ENCODE measurements around the gene PICALM.

DNA sequence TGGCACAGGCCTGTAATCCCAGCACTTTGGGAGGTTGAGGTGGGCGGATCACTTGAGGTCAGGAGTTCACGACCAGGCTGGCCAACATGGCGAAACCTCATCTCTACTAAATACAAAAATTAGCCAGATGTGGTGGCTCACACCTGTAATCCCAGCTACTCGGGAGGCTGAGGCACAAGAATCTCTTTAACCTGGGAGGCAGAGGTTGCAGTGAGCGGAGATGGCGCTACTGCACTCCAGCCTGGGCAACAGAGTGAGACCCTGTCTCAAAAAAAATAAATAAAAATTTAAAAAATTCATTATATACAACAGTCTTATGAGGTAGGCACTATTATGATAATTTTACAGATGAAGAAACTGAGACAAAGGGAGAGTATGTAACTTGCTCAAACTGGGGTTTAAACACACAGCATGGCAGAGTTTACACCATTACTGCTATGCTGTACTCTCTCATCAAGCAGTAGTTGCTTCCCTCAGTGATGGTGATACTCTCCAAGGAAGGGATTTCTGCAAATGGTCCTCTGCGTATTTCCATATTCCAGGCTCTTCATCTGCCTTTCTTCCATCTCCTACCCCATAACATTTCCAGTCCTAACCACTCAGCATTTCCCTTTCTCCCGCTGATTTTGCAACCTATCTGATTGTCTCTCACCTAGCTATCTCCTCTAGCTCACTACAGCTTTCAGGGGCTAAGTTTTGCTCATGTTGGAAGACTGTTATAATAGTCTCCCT is 118.4 kb downstream of the PICALM start:
- TF ChIP-seq, protein P1, sequence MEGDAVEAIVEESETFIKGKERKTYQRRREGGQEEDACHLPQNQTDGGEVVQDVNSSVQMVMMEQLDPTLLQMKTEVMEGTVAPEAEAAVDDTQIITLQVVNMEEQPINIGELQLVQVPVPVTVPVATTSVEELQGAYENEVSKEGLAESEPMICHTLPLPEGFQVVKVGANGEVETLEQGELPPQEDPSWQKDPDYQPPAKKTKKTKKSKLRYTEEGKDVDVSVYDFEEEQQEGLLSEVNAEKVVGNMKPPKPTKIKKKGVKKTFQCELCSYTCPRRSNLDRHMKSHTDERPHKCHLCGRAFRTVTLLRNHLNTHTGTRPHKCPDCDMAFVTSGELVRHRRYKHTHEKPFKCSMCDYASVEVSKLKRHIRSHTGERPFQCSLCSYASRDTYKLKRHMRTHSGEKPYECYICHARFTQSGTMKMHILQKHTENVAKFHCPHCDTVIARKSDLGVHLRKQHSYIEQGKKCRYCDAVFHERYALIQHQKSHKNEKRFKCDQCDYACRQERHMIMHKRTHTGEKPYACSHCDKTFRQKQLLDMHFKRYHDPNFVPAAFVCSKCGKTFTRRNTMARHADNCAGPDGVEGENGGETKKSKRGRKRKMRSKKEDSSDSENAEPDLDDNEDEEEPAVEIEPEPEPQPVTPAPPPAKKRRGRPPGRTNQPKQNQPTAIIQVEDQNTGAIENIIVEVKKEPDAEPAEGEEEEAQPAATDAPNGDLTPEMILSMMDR (IDR thresholded peaks at IDR 0.05), result no peak
- TF ChIP-seq EZH2phosphoT487 (IDR thresholded peaks at IDR 0.05), result no peak
- no peak for TF ChIP-seq EZH2 (IDR thresholded peaks at IDR 0.05)

All from neural progenitor cell (in vitro differentiated cells).